GM21528 (cell line): Measurements from ENCODE around the gene DLX2.
"Not testable (repeated sequence)": the region's sequence is repeated elsewhere in the genome, so short reads cannot be mapped to it uniquely, and the experiment has no call there.

ENCODE experiments used
- ATAC-seq: cut with Tn5 transposase; IDR thresholded peaks from one replicate; pipeline ENCODE4 v1.9.1; 2021; ENCODE audit warnings: mild to moderate bottlenecking, moderate library complexity; ENCODE audit not compliant: unreplicated experiment, low FRiP score

DLX2 gene

GRCh38 chr2:172084645-172085459 is 17.8 kb downstream of the DLX2 start:
- peak; percentile 88 for ATAC-seq

GRCh38 chr2:172084395-172084644 is 18.4 kb downstream of the DLX2 start:
- ATAC-seq: no peak

GRCh38 chr2:172083628-172084394 is 18.9 kb downstream of the DLX2 start:
- no peak for ATAC-seq

GRCh38 chr2:172082944-172083627 is 19.6 kb downstream of the DLX2 start:
- no peak for ATAC-seq

- no peak for ATAC-seq
Observed at GRCh38 chr2:172082105-172082943, 20.4 kb downstream of the DLX2 start.

- ATAC-seq: no peak
Observed at GRCh38 chr2:172081221-172082022, 21.3 kb downstream of the DLX2 start.

GRCh38 chr2:172080641-172081220 is 22.0 kb downstream of the DLX2 start:
- no peak for ATAC-seq

- no peak for ATAC-seq
Observed at GRCh38 chr2:172079838-172080640, 22.7 kb downstream of the DLX2 start.

GRCh38 chr2:172079416-172079815 is 23.3 kb downstream of the DLX2 start:
- ATAC-seq: no peak

- ATAC-seq: no peak
Observed at GRCh38 chr2:172074254-172074653, 28.4 kb downstream of the DLX2 start.

GRCh38 chr2:172073518-172073917 is 29.2 kb downstream of the DLX2 start:
- ATAC-seq: no peak

- no peak for ATAC-seq
Observed at GRCh38 chr2:172072706-172073105, 30.0 kb downstream of the DLX2 start.

- ATAC-seq: no peak
Observed at GRCh38 chr2:172072303-172072702, 30.4 kb downstream of the DLX2 start.

- ATAC-seq: no peak
Observed at GRCh38 chr2:172070936-172071335, 31.8 kb downstream of the DLX2 start.

GRCh38 chr2:172067905-172068304 is 34.8 kb downstream of the DLX2 start:
- not testable (repeated sequence) for ATAC-seq

- no peak for ATAC-seq
Observed at GRCh38 chr2:172066394-172066886, 36.3 kb downstream of the DLX2 start.

GRCh38 chr2:172065111-172065510 is 37.6 kb downstream of the DLX2 start:
- no peak for ATAC-seq

- no peak for ATAC-seq
Observed at GRCh38 chr2:172063446-172063845, 39.3 kb downstream of the DLX2 start.
